Activated T-helper 2 cell treated with anti-CD3 and anti-CD28 coated beads, Interferon-gamma antibody, Interleukin-2, Interleukin-4, amounts not matched to agents 10 μg/mL and 5 μg/mL and 100 μg/mL, durations not matched to agents 14 hours and 24 hours and 36 hours (primary cell): ENCODE measurements around the gene ERCC1. TPM values are rescaled to one million over a fixed set of nuclear protein-coding genes. Genes with fewer than 3 reads are reported as not detected.

Source experiments
- DNase-seq: peaks from one replicate; pipeline ENCODE4 v3.0.0; 2021; ENCODE audit warnings: low spot score
- H3K27ac Mint-ChIP-seq: one replicate; pipeline ENCODE4 v1.8.0; 2021; ENCODE audit warnings: mixed read lengths
- H3K27me3 Mint-ChIP-seq: one replicate; pipeline ENCODE4 v1.8.0; 2021; ENCODE audit warnings: low read depth, mixed read lengths
- H3K36me3 Mint-ChIP-seq: one replicate; pipeline ENCODE4 v1.8.0; 2021; ENCODE audit warnings: low read depth, mixed read lengths
- H3K4me1 Mint-ChIP-seq: one replicate; pipeline ENCODE4 v1.8.0; 2021; ENCODE audit warnings: low read depth, mixed read lengths
- H3K4me3 Mint-ChIP-seq: one replicate; pipeline ENCODE4 v1.8.0; 2021; ENCODE audit warnings: low read depth, mild to moderate bottlenecking, moderate library complexity, mixed read lengths
- H3K9me3 Mint-ChIP-seq: one replicate; pipeline ENCODE4 v1.8.0; 2021; ENCODE audit warnings: mixed read lengths
- intact Hi-C: fragments of 100-400 bp; cut with micrococcal nuclease; formaldehyde crosslinking; loops from one replicate; pipeline ENCODE4 v1.15.1; 2023
- total RNA-seq: library from RNA; stranded (reverse); gene quantifications from 2 replicates; pipeline ENCODE4 v1.2.3, GENCODE V29; 2022

Gene ERCC1
- total RNA-seq, 1 donor from 2014 or later = 118 TPM

DNA sequence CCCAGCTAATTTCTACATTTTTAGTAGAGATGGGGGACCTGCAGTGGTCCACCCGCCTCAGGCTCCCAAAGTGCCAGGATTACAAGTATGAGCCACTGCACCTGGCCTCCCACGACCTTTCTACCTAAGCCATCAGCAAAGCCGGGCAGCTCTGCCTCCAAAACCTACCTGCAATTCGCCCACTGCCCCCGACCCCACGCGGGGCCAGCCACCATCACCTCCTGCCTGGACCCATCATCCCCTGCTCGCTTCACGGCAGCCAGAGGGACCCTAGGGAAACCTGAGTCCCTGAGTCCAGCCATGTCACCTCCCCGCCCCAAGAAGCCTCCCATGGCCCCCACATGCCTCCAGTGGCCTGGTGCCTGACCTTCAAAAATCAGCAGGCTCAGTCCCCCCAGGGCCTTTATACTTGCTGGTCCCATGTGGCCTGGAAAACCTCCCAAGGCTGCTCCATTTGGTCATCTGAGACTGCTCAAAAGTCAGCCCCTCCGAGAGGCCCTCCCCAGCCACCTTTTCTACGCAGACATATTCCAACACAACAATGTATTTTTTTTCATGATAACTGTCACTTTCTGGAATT is 65.4 kb downstream of the ERCC1 start:
- peaks cover 46% of the 10 kb centered on the region for H3K36me3 Mint-ChIP-seq
- no peaks in the 10 kb centered on the region for H3K9me3 Mint-ChIP-seq
- intact Hi-C loops = no loop called here
- no peak overlapping the region for H3K27ac Mint-ChIP-seq
- no peaks in the 10 kb centered on the region for H3K27me3 Mint-ChIP-seq
- DNase-seq = no peak
- no peaks in the 10 kb centered on the region for H3K4me1 Mint-ChIP-seq
- H3K4me3 Mint-ChIP-seq = no peak overlapping the region

DNA sequence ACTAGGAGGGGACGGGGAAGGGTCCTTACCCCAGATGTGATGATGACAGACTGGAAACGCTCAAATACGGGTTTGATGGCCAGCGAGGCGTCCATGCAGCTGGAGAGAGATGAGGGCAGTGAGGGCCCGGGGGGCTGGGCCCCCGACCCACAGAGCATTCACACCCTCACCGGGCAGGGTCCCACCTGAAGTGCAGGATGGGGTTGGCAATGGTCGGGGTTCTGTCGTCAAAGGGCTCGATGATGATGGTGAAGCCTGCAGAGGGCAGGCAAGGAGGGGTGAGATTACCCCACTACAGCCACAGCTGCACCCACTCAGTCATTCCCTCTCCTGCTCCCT is 66.3 kb downstream of the ERCC1 start:
- Mint-ChIP-seq H3K4me1 (no peaks in the 10 kb centered on the region), H3K27ac (no peak overlapping the region), H3K4me3 (no peak overlapping the region), H3K27me3 (no peaks in the 10 kb centered on the region), H3K9me3 (no peaks in the 10 kb centered on the region), H3K36me3 (peaks cover 50% of the 10 kb centered on the region)
- no peak for DNase-seq
- intact Hi-C loops = no loop called here

Other genes with a start within 250 kb of the ERCC1 start
- gene TRAPPC6A, start 245.7 kb downstream of the ERCC1 start, total RNA-seq = 27.4 and 31.4 TPM in 2 replicates
- 9.7 and 10.8 TPM in 2 replicates for gene BLOC1S3, start 245.1 kb downstream of the ERCC1 start, total RNA-seq
- not detected in 2 replicates for gene EXOC3L2, start 178.5 kb downstream of the ERCC1 start, total RNA-seq
- gene MARK4, start 172.6 kb downstream of the ERCC1 start, total RNA-seq = 25.6 and 28.9 TPM in 2 replicates
- not detected in 2 replicates for gene CKM, start 101.0 kb downstream of the ERCC1 start, total RNA-seq
- 0.18 TPM in 1 of 2 replicates, not detected in the other for gene KLC3, start 83.2 kb downstream of the ERCC1 start, total RNA-seq
- gene ERCC2, start 53.3 kb downstream of the ERCC1 start, total RNA-seq = 32.6 and 34.5 TPM in 2 replicates
- gene PPP1R13L, start 18.8 kb downstream of the ERCC1 start, total RNA-seq = 12.8 and 16.6 TPM in 2 replicates
- gene POLR1G, start 17.3 kb downstream of the ERCC1 start, total RNA-seq = 16.1 and 16.7 TPM in 2 replicates
- gene FOSB, start 44.1 kb upstream of the ERCC1 start, total RNA-seq = 10.2 and 10.9 TPM in 2 replicates
- 4.0 and 8.1 TPM in 2 replicates for gene RTN2, start 73.1 kb upstream of the ERCC1 start, total RNA-seq
- gene PPM1N, start 74.5 kb upstream of the ERCC1 start, total RNA-seq = 2.5 and 3.1 TPM in 2 replicates
- 232 and 244 TPM in 2 replicates for gene VASP, start 83.6 kb upstream of the ERCC1 start, total RNA-seq
- 15.2 and 15.9 TPM in 2 replicates for gene OPA3, start 160.9 kb upstream of the ERCC1 start, total RNA-seq
- not detected in 2 replicates for gene GPR4, start 178.3 kb upstream of the ERCC1 start, total RNA-seq
- gene EML2, start 215.5 kb upstream of the ERCC1 start, total RNA-seq = 180 and 207 TPM in 2 replicates
- gene GIPR, start 244.3 kb upstream of the ERCC1 start, total RNA-seq = 9.3 and 9.5 TPM in 2 replicates